ENCODE results near the gene TEX11. TPM values are rescaled to one million over a fixed set of nuclear protein-coding genes. Genes with fewer than 3 reads are reported as not detected.
"Not testable (repeated sequence)": the region's sequence is repeated elsewhere in the genome, so short reads cannot be mapped to it uniquely, and the experiment has no call there.

Gene TEX11
- total RNA-seq, 1 donor from 2014 or later: not detected

GRCh38 chrX:70774223-70774622, 134.3 kb downstream of the TEX11 start:
- TF ChIP-seq, protein P1, sequence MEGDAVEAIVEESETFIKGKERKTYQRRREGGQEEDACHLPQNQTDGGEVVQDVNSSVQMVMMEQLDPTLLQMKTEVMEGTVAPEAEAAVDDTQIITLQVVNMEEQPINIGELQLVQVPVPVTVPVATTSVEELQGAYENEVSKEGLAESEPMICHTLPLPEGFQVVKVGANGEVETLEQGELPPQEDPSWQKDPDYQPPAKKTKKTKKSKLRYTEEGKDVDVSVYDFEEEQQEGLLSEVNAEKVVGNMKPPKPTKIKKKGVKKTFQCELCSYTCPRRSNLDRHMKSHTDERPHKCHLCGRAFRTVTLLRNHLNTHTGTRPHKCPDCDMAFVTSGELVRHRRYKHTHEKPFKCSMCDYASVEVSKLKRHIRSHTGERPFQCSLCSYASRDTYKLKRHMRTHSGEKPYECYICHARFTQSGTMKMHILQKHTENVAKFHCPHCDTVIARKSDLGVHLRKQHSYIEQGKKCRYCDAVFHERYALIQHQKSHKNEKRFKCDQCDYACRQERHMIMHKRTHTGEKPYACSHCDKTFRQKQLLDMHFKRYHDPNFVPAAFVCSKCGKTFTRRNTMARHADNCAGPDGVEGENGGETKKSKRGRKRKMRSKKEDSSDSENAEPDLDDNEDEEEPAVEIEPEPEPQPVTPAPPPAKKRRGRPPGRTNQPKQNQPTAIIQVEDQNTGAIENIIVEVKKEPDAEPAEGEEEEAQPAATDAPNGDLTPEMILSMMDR (IDR thresholded peaks at IDR 0.05; ENCODE audit: insufficient read depth, low read length, poor library complexity, severe bottlenecking): no peak
- DNase-seq (ENCODE audit: low read depth): no peak
- no peaks in the 10 kb centered on the region for H3K27me3 ChIP-seq (ENCODE audit: control insufficient read depth, insufficient read depth, low read length)
- H3K36me3 ChIP-seq (ENCODE audit: control insufficient read depth, insufficient read depth, low read length): no peaks in the 10 kb centered on the region
- H3K4me3 ChIP-seq (ENCODE audit: low read depth, low read length): no peak overlapping the region

GRCh38 chrX:70769659-70770227, 138.8 kb downstream of the TEX11 start:
- no peaks in the 10 kb centered on the region for H3K36me3 ChIP-seq (ENCODE audit: control insufficient read depth, insufficient read depth, low read length)
- no peak overlapping the region for H3K4me3 ChIP-seq (ENCODE audit: low read depth, low read length)
- TF ChIP-seq, protein P1 (IDR thresholded peaks at IDR 0.05; ENCODE audit: insufficient read depth, low read length, poor library complexity, severe bottlenecking): peak; percentile 9
- no peaks in the 10 kb centered on the region for H3K27me3 ChIP-seq (ENCODE audit: control insufficient read depth, insufficient read depth, low read length)
- peak; percentile 4 for DNase-seq (ENCODE audit: low read depth)

- H3K27me3 ChIP-seq (ENCODE audit: control insufficient read depth, insufficient read depth, low read length): no peaks in the 10 kb centered on the region
- no peak for DNase-seq (ENCODE audit: low read depth)
- no peak overlapping the region for H3K4me3 ChIP-seq (ENCODE audit: low read depth, low read length)
- no peaks in the 10 kb centered on the region for H3K36me3 ChIP-seq (ENCODE audit: control insufficient read depth, insufficient read depth, low read length)
- TF ChIP-seq, protein P1 (IDR thresholded peaks at IDR 0.05; ENCODE audit: insufficient read depth, low read length, poor library complexity, severe bottlenecking): no peak
These were observed 146.2 kb downstream of the TEX11 start for GRCh38 chrX:70762285-70762684.

DNA sequence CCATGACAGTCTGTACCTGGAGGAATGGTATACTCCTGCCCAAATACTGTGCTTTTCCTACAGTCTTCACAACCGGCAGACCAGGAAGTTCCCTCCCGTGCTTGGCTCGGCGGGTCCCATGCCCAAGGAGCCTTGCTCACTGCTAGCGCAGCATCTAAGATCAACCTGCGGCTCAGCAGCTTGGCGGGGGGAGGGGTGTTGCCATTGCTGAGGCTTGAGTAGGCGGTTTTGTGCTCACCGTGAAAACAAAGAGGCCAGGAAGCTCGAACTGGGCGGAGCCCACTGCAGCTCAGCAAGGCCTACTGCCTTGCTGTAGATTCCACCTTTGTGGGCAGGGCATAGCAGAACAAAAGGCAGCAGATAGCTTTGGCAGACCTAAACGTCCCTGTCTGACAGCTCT, 152.7 kb downstream of the TEX11 start:
- Histone ChIP-seq H3K36me3 (ENCODE audit: control insufficient read depth, insufficient read depth, low read length) (no peaks in the 10 kb centered on the region), H3K4me3 (ENCODE audit: low read depth, low read length) (no peak overlapping the region), H3K27me3 (ENCODE audit: control insufficient read depth, insufficient read depth, low read length) (no peaks in the 10 kb centered on the region)
- TF ChIP-seq, protein P1 (IDR thresholded peaks at IDR 0.05; ENCODE audit: insufficient read depth, low read length, poor library complexity, severe bottlenecking): no peak
- no peak for DNase-seq (ENCODE audit: low read depth)

GRCh38 chrX:70754169-70754848, 154.2 kb downstream of the TEX11 start:
- Histone ChIP-seq H3K36me3 (ENCODE audit: control insufficient read depth, insufficient read depth, low read length) (no peaks in the 10 kb centered on the region), H3K27me3 (ENCODE audit: control insufficient read depth, insufficient read depth, low read length) (no peaks in the 10 kb centered on the region), H3K4me3 (ENCODE audit: low read depth, low read length) (no peak overlapping the region)
- TF ChIP-seq, protein P1 (IDR thresholded peaks at IDR 0.05; ENCODE audit: insufficient read depth, low read length, poor library complexity, severe bottlenecking): no peak
- no peak for DNase-seq (ENCODE audit: low read depth)

DNA sequence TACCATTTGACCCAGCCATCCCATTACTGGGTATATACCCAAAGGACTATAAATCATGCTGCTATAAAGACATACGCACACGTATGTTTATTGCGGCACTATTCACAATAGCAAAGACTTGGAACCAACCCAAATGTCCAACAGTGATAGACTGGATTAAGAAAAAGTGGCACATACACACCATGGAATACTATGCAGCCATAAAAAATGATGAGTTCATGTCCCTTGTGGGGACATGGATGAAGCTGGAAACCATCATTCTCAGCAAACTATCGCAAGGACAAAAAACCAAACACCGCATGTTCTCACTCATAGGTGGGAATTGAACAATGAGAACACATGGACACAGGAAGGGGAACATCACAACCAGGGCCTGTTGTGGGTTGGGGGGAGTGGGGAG, 174.7 kb downstream of the TEX11 start:
- not testable (repeated sequence) for H3K36me3 ChIP-seq (ENCODE audit: control insufficient read depth, insufficient read depth, low read length); H3K4me3 ChIP-seq (ENCODE audit: low read depth, low read length); DNase-seq (ENCODE audit: low read depth); H3K27me3 ChIP-seq (ENCODE audit: control insufficient read depth, insufficient read depth, low read length)

DNA sequence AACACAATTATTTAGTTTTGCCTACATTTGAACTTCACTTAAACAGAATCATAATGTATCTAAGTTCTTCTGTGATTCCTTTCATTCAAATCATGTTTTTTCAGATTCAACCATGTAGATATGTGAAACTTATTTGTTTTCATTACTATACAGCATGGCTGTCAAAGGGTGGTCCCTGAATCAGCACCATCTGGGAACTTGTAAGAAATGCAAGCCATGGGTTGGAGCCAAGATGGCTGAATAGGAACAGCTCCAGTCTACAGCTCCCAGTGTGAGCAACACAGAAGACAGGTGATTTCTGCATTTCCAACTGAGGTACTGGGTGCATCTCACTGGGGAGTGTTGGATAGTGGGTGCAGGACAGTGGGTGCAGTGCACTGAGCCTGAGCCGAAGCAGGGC, 180.6 kb downstream of the TEX11 start:
- DNase-seq (ENCODE audit: low read depth); H3K4me3 ChIP-seq (ENCODE audit: low read depth, low read length); H3K36me3 ChIP-seq (ENCODE audit: control insufficient read depth, insufficient read depth, low read length); H3K27me3 ChIP-seq (ENCODE audit: control insufficient read depth, insufficient read depth, low read length): not testable (repeated sequence)
